ENCODE data around the gene RFPL3. TPM values are rescaled to one million over a fixed set of nuclear protein-coding genes. Genes with fewer than 3 reads are reported as not detected.

Gene RFPL3
- total RNA-seq, 1 donor = not detected

DNA sequence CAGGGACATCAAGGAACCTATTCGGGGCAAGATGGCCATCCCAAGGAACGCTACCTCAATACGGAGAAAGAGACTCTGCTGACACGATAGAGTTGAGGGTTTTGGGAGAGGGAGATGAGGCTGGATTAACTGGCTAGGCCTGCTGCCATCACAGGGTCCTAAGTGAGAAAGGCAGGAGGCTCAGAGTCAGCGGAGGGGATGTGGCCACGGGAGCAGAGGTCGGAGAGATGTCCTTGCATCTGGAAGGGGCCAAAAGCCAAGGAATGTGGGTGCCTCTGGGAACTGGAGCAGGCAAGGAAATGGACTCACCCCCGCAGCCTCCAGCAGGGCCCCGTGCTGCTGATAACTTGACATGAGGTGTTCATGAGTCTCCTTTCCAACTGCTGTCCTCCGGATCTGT is 31.0 kb upstream of the RFPL3 start:
- H3K4me3 ChIP-seq (ENCODE audit: insufficient read depth, low read length) = no peak overlapping the region
- H3K4me2 ChIP-seq (ENCODE audit: insufficient read depth, low read length) = no peak overlapping the region
- H3K27me3 ChIP-seq (ENCODE audit: insufficient read depth, low read length) = no peaks in the 10 kb centered on the region
- no peaks in the 10 kb centered on the region for H4K20me1 ChIP-seq (ENCODE audit: insufficient read depth, low read length)
- H2AFZ ChIP-seq (ENCODE audit: low read length) = no peak overlapping the region
- H3K36me3 ChIP-seq (ENCODE audit: insufficient read depth, low read length) = no peaks in the 10 kb centered on the region
- no peaks in the 10 kb centered on the region for H3K4me1 ChIP-seq (ENCODE audit: insufficient read depth, low read length)
- no peak for DNase-seq (ENCODE audit: insufficient read length, low spot score, missing footprints)
- TF ChIP-seq, protein P1, sequence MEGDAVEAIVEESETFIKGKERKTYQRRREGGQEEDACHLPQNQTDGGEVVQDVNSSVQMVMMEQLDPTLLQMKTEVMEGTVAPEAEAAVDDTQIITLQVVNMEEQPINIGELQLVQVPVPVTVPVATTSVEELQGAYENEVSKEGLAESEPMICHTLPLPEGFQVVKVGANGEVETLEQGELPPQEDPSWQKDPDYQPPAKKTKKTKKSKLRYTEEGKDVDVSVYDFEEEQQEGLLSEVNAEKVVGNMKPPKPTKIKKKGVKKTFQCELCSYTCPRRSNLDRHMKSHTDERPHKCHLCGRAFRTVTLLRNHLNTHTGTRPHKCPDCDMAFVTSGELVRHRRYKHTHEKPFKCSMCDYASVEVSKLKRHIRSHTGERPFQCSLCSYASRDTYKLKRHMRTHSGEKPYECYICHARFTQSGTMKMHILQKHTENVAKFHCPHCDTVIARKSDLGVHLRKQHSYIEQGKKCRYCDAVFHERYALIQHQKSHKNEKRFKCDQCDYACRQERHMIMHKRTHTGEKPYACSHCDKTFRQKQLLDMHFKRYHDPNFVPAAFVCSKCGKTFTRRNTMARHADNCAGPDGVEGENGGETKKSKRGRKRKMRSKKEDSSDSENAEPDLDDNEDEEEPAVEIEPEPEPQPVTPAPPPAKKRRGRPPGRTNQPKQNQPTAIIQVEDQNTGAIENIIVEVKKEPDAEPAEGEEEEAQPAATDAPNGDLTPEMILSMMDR (IDR thresholded peaks at IDR 0.05; ENCODE audit: extremely low read depth, low read depth, low read length) = no peak
- H3K9me3 ChIP-seq (ENCODE audit: low read depth, low read length) = no peaks in the 10 kb centered on the region
- no peaks in the 10 kb centered on the region for H3K79me2 ChIP-seq (ENCODE audit: insufficient read depth, low read length)
- no peak overlapping the region for H3K27ac ChIP-seq (ENCODE audit: low read depth, low read length)

DNA sequence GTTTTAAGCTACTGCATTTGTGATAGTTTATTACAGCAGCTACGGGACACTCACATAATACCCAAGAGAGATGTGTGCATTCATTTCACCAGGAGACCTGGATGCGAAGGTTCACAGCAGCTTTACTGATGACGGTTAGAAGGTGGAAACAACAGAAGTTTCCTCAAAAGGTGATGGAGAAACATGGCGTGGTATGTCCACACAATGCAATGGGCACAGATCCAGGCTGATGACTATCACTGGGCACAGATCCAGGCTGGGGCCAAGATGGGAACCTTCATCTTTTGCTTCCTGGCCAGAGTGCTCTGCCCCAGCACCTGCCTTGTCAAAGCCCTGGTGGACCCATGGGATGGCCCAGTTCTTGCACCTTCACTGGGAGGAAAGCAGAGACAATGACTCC is 30.6 kb upstream of the RFPL3 start:
- Histone ChIP-seq H2AFZ (ENCODE audit: low read length) (no peak overlapping the region), H3K4me2 (ENCODE audit: insufficient read depth, low read length) (no peak overlapping the region), H3K9me3 (ENCODE audit: low read depth, low read length) (no peaks in the 10 kb centered on the region), H3K4me3 (ENCODE audit: insufficient read depth, low read length) (no peak overlapping the region), H3K36me3 (ENCODE audit: insufficient read depth, low read length) (no peaks in the 10 kb centered on the region), H3K27ac (ENCODE audit: low read depth, low read length) (no peak overlapping the region), H3K4me1 (ENCODE audit: insufficient read depth, low read length) (no peaks in the 10 kb centered on the region), H3K27me3 (ENCODE audit: insufficient read depth, low read length) (no peaks in the 10 kb centered on the region), H4K20me1 (ENCODE audit: insufficient read depth, low read length) (no peaks in the 10 kb centered on the region), H3K79me2 (ENCODE audit: insufficient read depth, low read length) (no peaks in the 10 kb centered on the region)
- DNase-seq (ENCODE audit: insufficient read length, low spot score, missing footprints) = no peak
- TF ChIP-seq, protein P1 (IDR thresholded peaks at IDR 0.05; ENCODE audit: extremely low read depth, low read depth, low read length) = no peak

DNA sequence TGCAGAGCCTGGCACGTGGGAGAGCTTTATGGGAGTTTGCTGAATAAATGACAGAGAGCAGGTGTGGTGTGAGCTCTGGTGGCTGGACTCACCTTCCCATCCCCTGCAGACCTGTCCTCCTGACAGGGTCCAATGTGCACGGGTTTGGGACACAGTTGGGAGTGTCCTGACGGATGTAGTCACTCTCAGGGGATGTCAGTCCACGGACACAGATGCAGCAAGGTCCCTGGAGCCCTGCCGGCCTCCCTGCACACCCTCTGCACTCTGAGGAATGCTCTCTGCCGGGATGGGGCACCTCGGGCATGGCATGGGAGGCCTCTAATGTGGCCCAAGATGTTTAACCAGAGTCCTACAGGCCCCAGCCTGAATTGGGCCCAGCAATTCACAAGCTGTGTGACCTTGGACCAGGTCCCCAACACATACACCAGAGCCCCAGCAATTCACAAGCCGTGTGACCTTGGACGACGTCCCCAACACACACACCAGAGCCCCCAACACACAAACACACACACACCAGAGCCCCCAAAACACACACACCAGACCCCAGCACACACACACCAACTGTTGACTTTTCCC is 30.0 kb upstream of the RFPL3 start:
- Histone ChIP-seq H3K4me3 (ENCODE audit: insufficient read depth, low read length) (no peak overlapping the region), H3K4me1 (ENCODE audit: insufficient read depth, low read length) (no peaks in the 10 kb centered on the region), H3K27me3 (ENCODE audit: insufficient read depth, low read length) (no peaks in the 10 kb centered on the region), H2AFZ (ENCODE audit: low read length) (no peak overlapping the region), H3K4me2 (ENCODE audit: insufficient read depth, low read length) (no peak overlapping the region), H3K27ac (ENCODE audit: low read depth, low read length) (no peak overlapping the region), H3K9me3 (ENCODE audit: low read depth, low read length) (no peaks in the 10 kb centered on the region), H4K20me1 (ENCODE audit: insufficient read depth, low read length) (no peaks in the 10 kb centered on the region), H3K36me3 (ENCODE audit: insufficient read depth, low read length) (no peaks in the 10 kb centered on the region), H3K79me2 (ENCODE audit: insufficient read depth, low read length) (no peaks in the 10 kb centered on the region)
- TF ChIP-seq, protein P1 (IDR thresholded peaks at IDR 0.05; ENCODE audit: extremely low read depth, low read depth, low read length) = no peak
- DNase-seq (ENCODE audit: insufficient read length, low spot score, missing footprints) = no peak

DNA sequence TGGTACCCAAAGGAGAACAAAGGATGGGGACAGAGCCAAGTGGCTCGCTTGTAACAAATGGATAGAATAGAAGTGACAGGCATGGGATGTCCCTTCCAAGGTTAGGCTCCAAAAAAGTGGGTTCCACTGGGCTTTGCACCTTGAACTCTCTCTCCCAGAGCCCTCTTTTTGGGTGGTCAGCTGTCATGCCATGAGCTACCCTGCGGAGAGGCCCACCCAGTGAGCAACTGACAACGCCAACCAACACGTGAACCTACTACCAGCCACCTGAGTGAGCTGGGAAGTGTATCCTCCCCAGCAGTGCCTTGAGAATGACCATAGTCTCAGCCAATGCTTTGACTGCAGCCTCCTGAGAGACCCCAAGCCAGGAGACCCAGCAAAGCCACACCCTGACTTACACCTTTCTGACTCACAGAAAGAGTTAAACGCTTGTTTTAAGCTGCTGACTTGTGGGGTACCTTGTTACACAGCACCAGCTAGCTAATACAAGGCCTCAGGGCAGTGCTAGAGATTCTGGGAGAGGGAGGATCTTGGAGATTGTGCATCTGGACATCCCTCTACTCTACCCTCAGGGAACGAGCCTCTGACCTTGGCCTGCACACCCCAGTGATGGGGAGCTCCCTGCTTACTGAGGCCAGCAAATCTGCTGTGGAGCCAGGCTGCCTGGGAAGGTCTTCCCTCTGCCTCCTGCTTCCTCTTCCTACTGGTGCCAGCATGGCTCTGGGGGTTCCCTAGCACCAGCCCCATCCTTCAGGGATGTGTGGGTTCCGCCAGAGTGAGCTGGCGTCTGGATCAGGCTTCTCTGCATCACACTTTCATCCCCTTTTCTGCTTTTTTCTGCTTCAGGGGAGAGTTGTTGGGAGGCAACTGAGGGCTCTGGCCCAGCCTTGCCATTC is 29.1 kb upstream of the RFPL3 start:
- no peak overlapping the region for H3K4me3 ChIP-seq (ENCODE audit: insufficient read depth, low read length)
- no peak overlapping the region for H3K27ac ChIP-seq (ENCODE audit: low read depth, low read length)
- TF ChIP-seq, protein P1 (IDR thresholded peaks at IDR 0.05; ENCODE audit: extremely low read depth, low read depth, low read length) = no peak
- no peak overlapping the region for H3K4me2 ChIP-seq (ENCODE audit: insufficient read depth, low read length)
- H3K9me3 ChIP-seq (ENCODE audit: low read depth, low read length) = no peaks in the 10 kb centered on the region
- no peaks in the 10 kb centered on the region for H3K36me3 ChIP-seq (ENCODE audit: insufficient read depth, low read length)
- H3K79me2 ChIP-seq (ENCODE audit: insufficient read depth, low read length) = no peaks in the 10 kb centered on the region
- DNase-seq (ENCODE audit: insufficient read length, low spot score, missing footprints) = no peak
- H3K4me1 ChIP-seq (ENCODE audit: insufficient read depth, low read length) = no peaks in the 10 kb centered on the region
- H3K27me3 ChIP-seq (ENCODE audit: insufficient read depth, low read length) = no peaks in the 10 kb centered on the region
- H4K20me1 ChIP-seq (ENCODE audit: insufficient read depth, low read length) = no peaks in the 10 kb centered on the region
- no peak overlapping the region for H2AFZ ChIP-seq (ENCODE audit: low read length)

All from osteoblast (primary cell).